SIG-M5 treated with dmso at 0.1 percent for 504 hours (cell line): ENCODE results near the gene FAM174C.

ENCODE experiments used
- DNase-seq: peaks from one replicate; lab custom pipeline; 2025; ENCODE audit not compliant: unreplicated experiment; lab: John Stamatoyannopoulos, UW

The FAM174C gene

DNA sequence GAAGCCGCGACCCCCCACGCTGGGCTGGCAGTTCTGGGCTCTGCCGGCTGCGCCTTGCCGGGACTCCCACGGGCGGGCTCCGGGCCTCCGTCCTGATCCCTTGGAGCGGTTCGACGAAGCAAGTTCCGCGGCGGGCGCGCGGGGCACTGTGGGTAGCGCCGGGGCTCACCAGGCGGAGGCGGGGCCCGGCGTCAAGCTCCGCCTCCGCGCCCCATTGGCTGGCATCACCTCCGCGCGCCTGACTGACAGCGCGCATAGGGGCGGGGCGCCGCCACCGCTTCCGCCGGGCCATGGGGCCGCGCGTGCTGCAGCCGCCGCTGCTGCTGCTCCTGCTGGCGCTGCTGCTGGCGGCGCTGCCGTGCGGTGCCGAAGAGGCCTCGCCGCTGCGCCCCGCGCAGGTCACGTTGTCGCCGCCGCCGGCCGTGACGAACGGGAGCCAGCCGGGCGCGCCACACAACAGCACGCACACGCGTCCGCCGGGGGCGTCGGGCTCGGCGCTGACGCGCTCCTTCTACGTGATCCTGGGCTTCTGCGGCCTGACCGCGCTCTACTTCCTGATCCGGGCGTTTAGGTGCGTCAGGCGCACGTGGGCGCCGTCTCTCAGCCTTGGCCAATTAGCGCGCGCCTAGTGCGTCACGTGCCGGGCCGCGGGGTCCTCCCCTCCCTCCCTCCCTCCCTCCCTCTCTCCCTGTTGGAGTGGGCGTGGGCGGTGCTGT, at the start of gene FAM174C:
Gene FAM174C, plus strand, starts transcription at position 271 of the 716 bp plus-strand sequence. Its CDS starts 20 bp downstream, at position 291.
- peak; percentile 94 for DNase-seq

DNA sequence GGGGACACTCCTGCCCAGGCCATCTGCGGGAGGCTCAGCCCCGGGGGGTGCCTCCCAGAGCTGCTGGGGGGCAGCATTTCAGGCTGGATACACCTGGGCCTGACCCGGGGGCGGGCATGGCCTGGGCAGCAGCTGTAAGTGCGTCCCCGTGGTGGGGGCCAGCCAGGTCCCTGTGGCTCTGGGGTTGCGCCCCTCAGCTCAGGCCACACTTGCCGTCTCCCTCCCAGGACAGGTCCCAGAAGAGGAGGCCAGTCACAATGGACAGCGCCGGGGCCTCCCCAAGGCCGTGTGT, 49.2 kb upstream of the FAM174C start:
- DNase-seq, result no peak

DNA sequence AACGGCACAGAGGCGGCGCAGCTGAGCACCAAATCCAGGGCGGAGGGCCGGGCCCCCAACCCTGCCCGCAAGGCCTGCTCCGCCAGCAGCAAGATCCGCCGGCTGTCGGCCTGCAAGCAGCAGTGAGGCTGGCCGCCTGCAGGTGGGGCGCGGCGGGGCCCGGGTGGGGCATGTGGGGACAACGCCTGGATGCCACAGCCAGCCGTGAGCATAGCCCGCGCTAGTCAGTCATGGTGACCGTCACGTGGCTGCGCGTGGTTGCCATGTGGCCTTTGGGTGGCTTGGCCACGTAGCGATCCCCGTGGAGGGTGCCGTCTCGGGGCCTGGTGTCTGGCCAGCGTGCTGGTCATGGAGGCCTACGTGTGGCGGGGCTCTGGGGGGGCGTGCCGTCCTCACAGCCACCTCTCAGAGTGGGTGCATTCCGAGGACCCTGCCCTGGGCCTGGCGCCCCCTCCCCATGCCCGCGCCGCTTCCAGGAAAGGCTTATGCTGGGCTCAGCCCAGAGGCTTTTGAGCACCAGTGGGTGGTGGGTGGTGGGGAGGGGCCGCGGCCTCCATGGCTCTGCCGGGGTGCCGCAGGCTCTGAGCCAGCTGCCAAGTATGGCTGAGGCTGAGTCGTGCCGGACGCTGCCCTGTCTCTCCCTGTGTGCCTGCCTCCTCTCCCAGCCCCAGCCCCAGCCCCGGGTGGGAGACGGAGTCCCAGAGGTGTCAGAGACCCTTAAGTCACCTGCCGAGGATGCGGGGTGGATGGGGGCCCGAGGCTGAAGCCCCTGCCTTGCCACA, 48.6 kb upstream of the FAM174C start:
- DNase-seq, result no peak

DNA sequence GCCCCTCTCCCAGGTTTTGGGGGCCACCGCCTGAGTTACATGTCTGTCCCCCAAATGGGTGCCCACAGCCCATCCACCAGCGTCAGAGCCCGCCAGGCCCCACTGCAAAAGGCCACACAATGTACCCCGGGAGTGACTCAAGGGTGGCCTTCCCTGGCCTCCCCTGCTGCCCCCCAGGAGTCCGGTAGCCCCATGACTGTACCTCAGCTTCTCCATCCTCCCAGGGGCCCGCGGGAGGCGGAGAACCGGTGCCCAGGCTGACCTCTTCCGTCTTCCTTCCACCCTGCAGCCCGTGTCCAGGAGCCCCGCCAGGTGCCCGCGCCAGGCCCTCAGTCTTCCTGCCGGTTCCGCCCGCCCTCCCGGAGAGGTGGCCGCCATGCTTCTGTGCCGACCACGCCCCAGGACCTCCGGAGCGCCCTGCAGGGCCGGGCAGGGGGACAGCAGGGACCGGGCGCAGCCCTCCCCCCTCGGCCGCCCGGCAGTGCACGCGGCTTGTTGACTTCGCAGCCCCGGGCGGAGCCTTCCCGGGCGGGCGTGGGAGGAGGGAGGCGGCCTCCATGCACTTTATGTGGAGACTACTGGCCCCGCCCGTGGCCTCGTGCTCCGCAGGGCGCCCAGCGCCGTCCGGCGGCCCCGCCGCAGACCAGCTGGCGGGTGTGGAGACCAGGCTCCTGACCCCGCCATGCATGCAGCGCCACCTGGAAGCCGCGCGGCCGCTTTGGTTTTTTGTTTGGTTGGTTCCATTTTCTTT, 47.9 kb upstream of the FAM174C start:
- no peak for DNase-seq

DNA sequence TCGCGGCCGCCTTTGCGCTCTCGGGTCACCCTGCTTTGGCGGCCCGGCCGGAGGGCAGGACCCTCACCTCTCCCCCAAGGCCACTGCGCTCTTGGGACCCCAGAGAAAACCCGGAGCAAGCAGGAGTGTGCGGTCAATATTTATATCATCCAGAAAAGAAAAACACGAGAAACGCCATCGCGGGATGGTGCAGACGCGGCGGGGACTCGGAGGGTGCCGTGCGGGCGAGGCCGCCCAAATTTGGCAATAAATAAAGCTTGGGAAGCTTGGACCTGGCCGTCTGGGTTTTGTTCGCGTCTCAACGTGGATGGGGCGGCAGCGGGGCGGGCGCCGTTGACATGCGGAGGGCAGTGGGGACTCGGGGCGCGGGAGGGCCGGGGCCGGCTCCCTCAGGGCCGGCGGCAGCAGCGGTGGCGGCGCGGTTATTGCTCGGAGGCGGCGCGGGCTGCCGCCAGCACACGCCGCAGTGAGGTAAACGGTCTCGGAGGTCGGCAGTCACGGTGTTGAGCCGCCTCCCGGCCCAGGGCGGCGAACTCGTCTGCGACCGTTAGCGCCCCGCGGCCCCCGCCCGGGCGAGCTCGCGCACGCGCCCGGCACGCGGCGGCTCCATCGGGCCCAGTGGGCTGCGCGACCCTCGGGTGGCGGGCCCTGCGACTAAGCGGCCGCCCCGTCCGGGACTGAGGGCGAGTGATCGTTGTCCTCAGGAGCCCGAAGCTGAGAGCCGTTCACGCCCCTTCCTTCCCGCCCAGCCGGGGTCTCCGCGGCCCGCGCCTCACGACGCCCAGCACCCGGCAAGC, 47.0 kb upstream of the FAM174C start:
- no peak for DNase-seq

DNA sequence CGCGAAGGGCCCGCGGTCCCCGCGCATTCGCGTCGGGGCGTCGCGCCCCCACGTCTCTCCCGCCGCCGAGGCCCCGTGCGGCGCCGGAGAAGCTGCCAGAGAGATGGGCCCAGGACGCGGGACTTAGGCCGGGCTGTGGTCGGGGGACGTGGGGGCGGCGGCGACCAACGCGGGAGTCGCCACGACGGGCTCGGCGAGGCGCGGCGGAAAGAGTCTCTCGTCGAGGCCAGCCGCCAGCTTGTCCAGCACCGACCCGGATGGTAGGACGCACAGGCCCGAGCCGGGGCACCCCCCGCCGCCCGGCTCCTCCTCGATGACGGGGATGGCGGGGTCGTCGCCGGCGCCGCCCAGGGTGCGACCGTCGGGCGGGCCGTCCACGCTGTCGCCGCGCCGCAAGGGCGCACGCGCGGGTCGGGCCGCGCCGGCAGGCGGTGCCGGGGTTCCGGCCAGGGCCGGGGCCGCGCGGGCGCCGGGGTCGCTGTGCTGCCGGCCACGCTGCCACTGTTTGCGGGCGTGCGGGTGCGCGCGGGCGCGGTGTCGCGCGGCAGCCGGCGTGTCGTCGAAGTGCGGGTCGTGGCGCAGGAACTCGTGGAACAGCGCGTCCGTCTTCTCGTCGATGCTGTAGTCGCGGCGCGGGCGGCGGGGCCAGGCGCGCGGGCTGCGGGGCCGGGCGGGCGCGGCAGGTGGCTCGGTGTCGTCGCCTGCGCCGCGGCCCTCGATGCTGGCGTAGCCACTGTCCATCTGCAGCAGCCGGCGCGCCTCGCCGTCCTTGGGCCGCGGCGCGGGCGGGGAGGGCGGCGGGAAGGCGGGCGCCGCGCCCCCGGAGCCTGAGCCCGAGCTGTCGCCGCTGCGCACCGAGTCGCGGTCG, 46.0 kb upstream of the FAM174C start:
- no peak for DNase-seq

DNA sequence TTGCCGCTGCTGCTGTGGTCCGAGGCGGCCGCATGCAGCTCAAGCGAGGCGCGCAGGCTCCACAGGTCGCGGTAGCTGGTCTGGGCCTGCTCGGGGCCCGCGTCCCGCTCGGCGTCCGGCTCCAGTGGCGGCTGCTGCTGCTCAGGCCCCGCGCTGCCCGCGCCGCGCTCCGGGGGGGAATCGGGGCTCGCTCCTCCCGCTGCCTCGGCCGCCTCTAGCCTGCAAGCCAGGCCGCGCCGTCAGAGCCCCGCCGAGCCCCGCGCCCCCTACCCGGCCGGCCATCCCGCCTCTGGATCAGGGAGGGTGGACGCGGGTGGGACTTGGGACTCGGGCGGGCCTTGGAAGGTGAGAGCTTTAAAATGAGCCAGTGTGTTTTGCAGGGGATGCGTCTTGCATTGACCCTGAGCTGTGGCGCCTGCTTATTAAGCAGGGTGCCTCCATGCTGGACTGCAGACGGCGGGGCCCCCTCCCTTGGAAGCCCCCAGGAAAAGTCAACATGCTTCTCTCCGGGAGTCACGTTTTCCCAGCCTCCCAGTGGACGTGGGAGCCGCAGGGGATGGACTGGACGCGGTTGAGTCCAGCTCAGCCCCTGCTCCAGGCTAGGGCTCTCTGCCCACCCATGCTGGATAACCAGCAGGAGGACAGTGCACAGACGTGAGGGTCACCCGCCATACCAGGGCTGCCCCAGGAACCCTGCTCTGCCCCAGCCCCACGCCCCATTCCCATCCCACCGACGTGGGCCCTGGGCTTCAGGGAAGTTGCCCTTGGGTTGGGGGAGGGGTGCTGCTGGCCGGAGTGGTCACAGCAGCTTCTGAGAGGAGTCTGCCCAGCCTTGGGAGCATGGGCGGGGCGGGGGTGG, 45.2 kb upstream of the FAM174C start:
- no peak for DNase-seq

DNA sequence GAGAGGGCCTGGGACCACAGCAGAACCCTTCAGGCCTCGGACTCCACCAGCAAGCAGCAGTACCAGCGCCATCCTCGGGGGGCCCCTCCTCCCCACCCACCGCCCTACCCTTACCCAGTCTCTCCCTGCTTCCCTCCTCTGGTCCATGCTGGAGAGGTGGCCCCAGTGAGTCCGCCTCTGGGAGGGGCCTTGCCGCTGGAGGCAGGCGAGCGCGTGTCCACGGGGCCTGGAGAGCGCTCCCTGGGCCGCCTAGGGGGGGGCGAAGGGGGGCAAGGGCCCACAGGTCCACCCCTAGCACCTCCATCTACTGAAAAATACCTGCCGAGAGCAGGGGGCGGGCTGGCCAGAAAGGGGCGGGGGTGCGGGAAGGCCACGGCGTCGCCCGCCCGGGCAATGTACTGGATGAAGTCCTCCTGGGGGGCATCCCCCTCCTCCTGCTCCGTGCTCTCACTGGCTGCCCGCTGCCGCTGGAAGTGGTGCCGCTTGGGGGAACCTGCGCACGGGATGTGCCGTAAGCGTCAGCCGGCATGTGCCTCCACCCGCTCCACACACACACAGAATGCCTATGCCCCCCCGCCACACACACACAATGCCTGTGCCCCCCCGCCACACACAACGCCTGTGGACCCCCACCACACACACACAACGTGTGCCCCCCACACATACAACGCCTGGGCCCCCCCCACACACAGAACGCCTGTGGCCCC, 44.4 kb upstream of the FAM174C start:
- no peak for DNase-seq

DNA sequence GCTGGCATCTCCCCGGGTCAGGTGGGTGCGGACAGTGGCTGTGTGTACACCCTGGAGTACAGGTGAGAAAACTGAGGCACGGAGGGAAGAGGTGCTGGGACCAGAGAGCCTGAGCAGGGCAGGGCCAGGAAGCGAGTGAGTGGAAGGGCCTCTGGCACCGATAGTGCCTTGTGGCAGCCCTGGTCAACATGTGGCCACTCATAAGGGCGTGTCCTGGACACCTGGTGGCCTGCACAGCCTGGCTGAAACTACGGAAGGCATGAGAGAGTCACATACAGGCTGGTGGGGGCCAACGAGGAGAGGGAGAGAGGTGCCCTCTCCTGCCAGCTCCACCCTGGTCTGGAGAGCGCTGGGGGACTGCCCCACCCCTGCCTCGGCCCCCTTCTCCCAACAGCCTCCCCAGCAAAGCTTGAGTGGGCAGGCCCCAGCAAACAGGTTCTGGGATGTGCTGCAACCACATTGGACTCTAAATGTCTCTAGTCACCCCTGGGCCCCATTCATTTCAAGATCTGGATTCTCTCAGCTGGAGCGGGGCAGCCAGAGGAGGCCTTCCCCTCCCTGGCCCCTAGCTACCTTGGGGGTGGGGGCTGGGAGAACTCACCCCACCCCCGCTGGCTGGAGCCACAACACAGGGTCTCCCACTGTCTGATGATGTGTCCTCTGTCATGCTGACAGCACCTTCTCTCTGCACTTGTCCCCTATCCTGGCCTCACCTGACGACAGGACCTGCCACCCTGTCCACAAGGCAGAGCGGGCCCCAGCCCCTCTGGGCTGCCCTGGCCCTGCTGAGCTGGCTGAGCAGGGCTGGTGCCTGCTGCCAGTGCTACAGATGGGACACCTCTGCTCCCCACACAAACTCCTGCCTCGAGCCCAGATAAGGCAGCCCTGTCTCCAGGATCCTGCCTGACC, 43.3 kb upstream of the FAM174C start:
- DNase-seq, result no peak

DNA sequence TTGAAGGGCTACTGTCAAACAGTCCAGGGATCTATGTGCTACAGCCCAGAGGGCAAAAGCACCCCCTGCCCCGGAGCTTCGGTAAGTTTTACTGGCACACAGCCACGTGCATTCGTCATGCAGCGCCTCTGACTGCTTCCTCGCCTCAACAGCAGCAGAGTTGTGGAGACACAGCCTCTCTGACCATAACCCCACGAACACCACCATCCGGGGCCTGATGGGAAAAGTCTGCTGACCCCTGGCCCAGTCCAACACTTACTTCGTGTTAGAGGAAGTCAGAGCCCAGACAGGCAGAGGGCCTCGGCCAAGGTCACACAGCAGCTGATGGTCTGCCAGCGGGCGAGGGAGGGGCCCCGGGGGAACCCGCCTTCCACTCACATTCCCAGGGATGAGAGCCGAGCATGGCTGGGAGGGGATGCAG, 42.7 kb upstream of the FAM174C start:
- no peak for DNase-seq

DNA sequence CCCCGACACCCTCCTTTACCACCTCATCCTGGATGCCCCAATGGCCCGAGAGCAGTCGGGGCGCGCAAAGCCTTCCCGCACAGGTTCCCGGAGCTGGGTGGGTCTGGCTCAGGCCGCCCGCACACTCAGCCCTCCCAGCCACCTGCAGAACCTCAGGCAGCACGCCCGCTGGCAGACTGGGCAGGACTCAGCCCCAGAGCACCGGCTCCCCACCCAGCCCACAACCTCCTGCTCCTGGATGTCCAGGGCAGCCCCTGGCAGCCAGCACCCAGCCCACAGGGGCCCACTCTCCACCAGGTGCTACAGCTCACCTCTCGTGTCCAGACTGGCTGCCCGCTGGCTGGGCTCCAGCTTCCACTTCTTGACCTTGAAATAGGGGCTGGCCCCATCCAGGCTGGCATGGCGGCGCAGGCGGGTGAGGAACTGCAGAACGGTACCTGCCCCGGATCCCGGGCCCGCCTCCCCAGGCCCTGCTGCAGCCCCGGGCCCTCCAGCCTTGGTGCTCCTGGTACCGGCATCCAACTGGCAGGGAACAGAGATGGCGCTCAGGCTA, 42.1 kb upstream of the FAM174C start:
- DNase-seq, result no peak

DNA sequence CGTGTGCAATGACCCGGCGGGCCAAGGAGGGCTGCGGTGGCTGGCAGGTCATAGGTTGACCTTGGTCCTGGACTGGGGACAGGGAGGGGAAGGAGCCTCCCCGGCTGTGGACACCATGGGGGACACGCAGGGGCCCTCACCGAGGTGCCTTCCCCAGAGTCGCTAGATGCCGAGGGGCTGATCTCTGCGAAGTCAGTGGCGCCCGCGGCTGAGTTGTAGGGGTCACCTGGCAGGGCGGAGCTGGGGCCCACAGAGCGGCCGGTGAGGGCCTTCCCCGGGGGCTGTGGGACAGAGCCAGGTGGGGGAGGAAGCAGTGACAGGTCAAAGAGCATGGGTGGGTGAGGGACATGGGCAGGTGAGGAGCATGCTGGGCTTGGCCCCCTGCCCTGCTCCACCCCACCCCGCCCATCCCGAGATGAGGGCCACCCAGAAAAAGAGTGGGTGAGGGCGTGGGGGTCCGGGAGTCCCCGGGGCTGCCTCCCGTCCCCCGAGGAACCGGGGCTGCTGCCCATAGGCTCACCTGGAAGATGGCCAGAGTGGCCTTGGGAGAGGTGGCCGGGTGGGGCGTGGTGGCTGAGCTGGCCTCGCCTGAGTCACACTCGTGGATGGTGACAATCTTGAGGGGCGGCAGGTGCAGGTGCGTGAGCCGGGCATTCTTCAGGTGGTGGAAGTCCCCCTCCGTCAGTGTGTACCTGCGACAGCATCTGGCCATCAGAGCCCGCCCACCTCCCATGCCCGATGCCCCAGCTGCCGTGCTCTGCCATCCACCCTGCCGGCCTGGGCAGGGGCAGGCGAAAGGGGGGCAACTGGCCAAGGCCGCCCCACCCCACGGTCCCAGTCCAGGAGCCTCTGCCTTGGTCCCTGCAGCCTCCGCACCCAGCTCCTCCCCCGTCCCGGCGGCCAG, 41.0 kb upstream of the FAM174C start:
- DNase-seq, result no peak

DNA sequence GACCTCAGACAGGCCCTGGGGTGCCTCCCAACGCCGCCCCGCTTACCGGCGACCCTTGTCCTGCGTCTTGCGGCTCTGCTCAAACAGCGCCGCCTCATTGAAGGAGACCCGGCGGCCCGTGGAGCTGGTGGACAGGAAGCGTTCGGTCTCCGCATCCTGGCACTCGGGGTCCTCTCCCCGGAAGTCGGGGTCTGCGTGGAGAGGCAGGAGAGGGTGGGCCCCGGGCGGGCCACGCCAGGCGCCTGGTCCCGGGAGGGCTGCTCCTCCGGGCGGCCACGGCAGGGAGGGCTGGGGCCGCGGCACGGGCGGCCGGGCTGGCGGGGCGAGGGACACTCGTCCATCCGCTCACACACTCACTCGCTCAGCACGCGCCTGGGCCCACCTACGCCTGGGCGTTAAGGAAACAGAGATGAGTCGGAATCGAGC, 40.4 kb upstream of the FAM174C start:
- no peak for DNase-seq

DNA sequence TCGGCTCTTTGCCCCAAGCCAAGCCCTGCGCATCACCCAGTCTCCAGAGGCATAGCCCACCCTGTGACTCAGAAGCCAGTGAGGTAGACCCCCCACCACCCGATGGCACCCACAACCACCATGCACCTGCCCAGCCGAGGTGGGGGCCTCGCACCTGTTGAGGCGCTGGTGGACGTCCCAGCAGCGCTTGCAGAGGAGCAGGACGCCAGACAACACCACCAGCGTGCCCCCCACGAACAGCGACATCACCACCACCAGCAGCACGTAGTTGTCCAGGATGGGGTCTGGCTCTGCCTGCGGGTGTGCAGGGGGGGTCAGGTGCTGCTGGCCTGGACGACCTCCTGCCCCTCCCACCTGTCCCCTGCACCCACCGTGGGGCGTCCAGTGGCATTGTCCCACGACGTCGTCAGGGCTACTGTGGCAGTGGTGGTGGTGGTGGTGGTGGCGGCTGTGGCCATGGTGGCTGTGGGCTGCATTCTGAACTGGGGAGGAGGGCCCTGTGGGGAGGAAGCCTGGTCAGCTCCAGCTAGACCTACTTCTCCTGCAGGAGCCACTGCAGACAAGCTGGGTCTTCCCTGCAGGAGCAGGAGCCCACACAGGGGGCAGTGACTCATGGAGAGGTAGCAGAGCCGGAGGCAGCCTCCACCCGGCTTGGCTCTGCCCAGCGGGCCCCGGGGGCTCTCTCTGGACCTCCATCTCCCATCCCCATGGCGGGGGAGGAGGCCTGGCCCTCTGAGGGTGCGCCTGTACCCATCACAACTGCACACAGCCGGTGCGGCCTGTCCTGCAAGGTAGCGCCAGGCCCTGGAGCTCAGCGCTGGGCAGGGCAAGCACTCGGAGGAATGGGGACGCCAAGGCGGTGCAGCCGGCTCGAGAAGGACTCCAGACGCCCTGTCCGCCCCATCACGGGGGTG, 39.4 kb upstream of the FAM174C start:
- DNase-seq, result no peak

DNA sequence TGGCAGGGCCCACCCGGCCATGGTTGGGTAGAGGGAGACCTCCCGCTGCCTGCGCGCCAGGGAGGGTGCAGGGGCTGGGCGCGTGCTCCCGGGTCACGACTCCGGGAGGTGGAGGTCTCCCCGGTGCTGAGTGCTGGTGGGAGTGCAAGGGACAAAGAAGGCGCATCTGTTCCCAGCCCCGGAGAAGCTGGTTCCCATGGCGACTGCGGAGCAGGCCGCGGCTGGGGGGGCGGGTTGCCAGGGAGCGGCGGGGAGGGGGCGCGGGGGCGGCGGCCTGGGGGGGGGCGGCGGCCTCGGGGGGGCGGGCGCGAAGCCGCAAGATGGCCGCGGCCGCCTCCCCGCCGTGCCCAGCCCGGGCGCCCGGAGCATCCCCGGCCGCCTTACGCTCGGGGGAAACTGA, 38.8 kb upstream of the FAM174C start:
- no peak for DNase-seq
